Progenitor cell of endocrine pancreas (in vitro differentiated cells): ENCODE results near the gene PRKN. TPM values are rescaled to one million over a fixed set of nuclear protein-coding genes. Genes with fewer than 3 reads are reported as not detected.

Experiments used
- DNase-seq: peaks from one replicate; pipeline ENCODE4 v3.0.0; 2021; ENCODE audit warnings: low spot score; ENCODE audit not compliant: unreplicated experiment
- H3K27ac Mint-ChIP-seq: 2 replicates; pipeline ENCODE4 v1.8.0; 2021; ENCODE audit warnings: mild to moderate bottlenecking, moderate library complexity, mixed read lengths
- H3K27me3 Mint-ChIP-seq: 2 replicates; pipeline ENCODE4 v1.8.0; 2021; ENCODE audit warnings: mixed read lengths
- H3K36me3 Mint-ChIP-seq: 2 replicates; pipeline ENCODE4 v1.8.0; 2022; ENCODE audit warnings: mixed read lengths; ENCODE audit not compliant: insufficient read depth
- H3K4me1 Mint-ChIP-seq: 2 replicates; pipeline ENCODE4 v1.8.0; 2021; ENCODE audit warnings: low read depth, mixed read lengths
- H3K4me3 Mint-ChIP-seq: 2 replicates; pipeline ENCODE4 v1.8.0; 2021; ENCODE audit warnings: low read depth, mild to moderate bottlenecking, moderate library complexity, mixed read lengths
- H3K9me3 Mint-ChIP-seq: 2 replicates; pipeline ENCODE4 v1.8.0; 2021; ENCODE audit warnings: low read depth, mixed read lengths
- CTCF ChIP-seq: fragments of 200-600 bp; sonication (generic); IDR thresholded peaks from one replicate; pipeline ENCODE4 v1.5.0; 2021; ENCODE audit warnings: antibody characterized with exemption, mild to moderate bottlenecking; ENCODE audit not compliant: unreplicated experiment
- total RNA-seq: library from RNA; stranded (reverse); gene quantifications from 2 replicates; pipeline ENCODE4 v1.2.1, GENCODE V29; 2021

PRKN gene
- total RNA-seq, 1 donor from 2014 or later, result 4.6 TPM

GRCh38 chr6:161407115-161407514, 1320.5 kb downstream of the PRKN start:
- H3K27ac Mint-ChIP-seq, result no peak overlapping the region
- DNase-seq, result no peak
- no peaks in the 10 kb centered on the region for H3K36me3 Mint-ChIP-seq
- no peak for TF ChIP-seq CTCF
- no peak overlapping the region for H3K4me3 Mint-ChIP-seq
- H3K27me3 Mint-ChIP-seq, result peaks cover 25% of the 10 kb centered on the region
- H3K4me1 Mint-ChIP-seq, result peaks cover 10% of the 10 kb centered on the region
- H3K9me3 Mint-ChIP-seq, result no peaks in the 10 kb centered on the region

GRCh38 chr6:161406646-161407045, 1320.9 kb downstream of the PRKN start:
- H3K4me1 Mint-ChIP-seq, result peaks cover 10% of the 10 kb centered on the region

GRCh38 chr6:161405418-161405817, 1322.1 kb downstream of the PRKN start:
- TF ChIP-seq CTCF, result no peak
- Mint-ChIP-seq H3K4me1 (peaks cover 13% of the 10 kb centered on the region), H3K27ac (no peak overlapping the region), H3K4me3 (no peak overlapping the region), H3K36me3 (no peaks in the 10 kb centered on the region), H3K27me3 (peaks cover 30% of the 10 kb centered on the region), H3K9me3 (no peaks in the 10 kb centered on the region)
- DNase-seq, result no peak

More at GRCh38 chr6:161406646-161407045, 1320.9 kb downstream of the PRKN start:
- DNase-seq, result no peak
- TF ChIP-seq CTCF, result no peak
- Mint-ChIP-seq H3K36me3 (no peaks in the 10 kb centered on the region), H3K27ac (no peak overlapping the region), H3K27me3 (peaks cover 28% of the 10 kb centered on the region), H3K4me3 (no peak overlapping the region), H3K9me3 (no peaks in the 10 kb centered on the region)

- H3K27ac Mint-ChIP-seq, result no peak overlapping the region
- peaks cover 2% of the 10 kb centered on the region for H3K9me3 Mint-ChIP-seq
- no peak for TF ChIP-seq CTCF
- H3K36me3 Mint-ChIP-seq, result no peaks in the 10 kb centered on the region
- no peak for DNase-seq
- H3K27me3 Mint-ChIP-seq, result peaks cover 31% of the 10 kb centered on the region
- H3K4me1 Mint-ChIP-seq, result peaks cover 13% of the 10 kb centered on the region
- H3K4me3 Mint-ChIP-seq, result no peak overlapping the region
Observed at GRCh38 chr6:161403717-161404116, 1323.8 kb downstream of the PRKN start.

- no peak for TF ChIP-seq CTCF
- H3K36me3 Mint-ChIP-seq, result no peaks in the 10 kb centered on the region
- DNase-seq, result no peak
- H3K9me3 Mint-ChIP-seq, result peaks cover 4% of the 10 kb centered on the region
- H3K4me1 Mint-ChIP-seq, result peaks cover 4% of the 10 kb centered on the region
- H3K4me3 Mint-ChIP-seq, result no peak overlapping the region
- H3K27me3 Mint-ChIP-seq, result peaks cover 50% of the 10 kb centered on the region
- H3K27ac Mint-ChIP-seq, result no peak overlapping the region
Observed at GRCh38 chr6:161401587-161402309, 1325.8 kb downstream of the PRKN start.
